ENCODE data around the gene SZRD1. TPM values are rescaled to one million over a fixed set of nuclear protein-coding genes. Genes with fewer than 3 reads are reported as not detected.

The SZRD1 gene
- total and polyA plus RNA-seq, 2 of the 8 experiments (the other 6 are each of a cell fraction or from before 2014, with no cell fraction given): 97.8 to 108 TPM

- no peak overlapping the region for H4K91ac ChIP-seq (replicated peaks; ENCODE audit: insufficient read length, low read length)
- H4K8ac ChIP-seq (ENCODE audit: extremely low read depth, insufficient read depth, low read length): no peak overlapping the region
- no peak overlapping the region for H3K56ac ChIP-seq (replicated peaks; ENCODE audit: insufficient read length, low read depth, low read length)
- no peaks in the 10 kb centered on the region for H3K9me3 ChIP-seq (ENCODE audit: insufficient read depth in 2 of 2, low read depth in 1 of 2, low read length in 1 of 2)
- H3K4me2 ChIP-seq (ENCODE audit: insufficient read depth in 1 of 2, low read depth in 2 of 2, low read length in 2 of 2): no peak overlapping the region
- no peak overlapping the region for H3K23ac ChIP-seq (ENCODE audit: insufficient read length)
- H3K79me2 ChIP-seq (ENCODE audit: control insufficient read depth in 1 of 2, insufficient read depth in 2 of 2, low read length in 2 of 2): peaks cover 0 to 66% of the 10 kb centered on the region in 2 experiments; a peak in 2 of 4 replicates
- FAIRE-seq (no peak), DNase-seq (ENCODE audit: low read depth in 1 of 2, low spot score in 2 of 2) (no peak)
- H2BK15ac ChIP-seq (ENCODE audit: low read length): no peak overlapping the region
- no peak overlapping the region for H3K9ac ChIP-seq (replicated peaks in 1 of 4; ENCODE audit: extremely low read depth in 1 of 4, low read depth in 3 of 4, low read length in 3 of 4)
- no peak overlapping the region for H3K14ac ChIP-seq (ENCODE audit: insufficient read length)
- CTCF ChIA-PET (ENCODE audit: partially characterized antibody): no interaction called here
- TF ChIP-seq USF2 (IDR thresholded peaks at IDR 0.05; ENCODE audit: low read length) (no peak), CTCF (IDR thresholded peaks at IDR 0.05; ENCODE audit: control extremely low read depth in 1 of 3, insufficient read depth in 1 of 3, low read depth in 1 of 3, low read length in 3 of 3) (no peak)
- no peak overlapping the region for H2BK12ac ChIP-seq (ENCODE audit: low read depth, low read length)
- H3K27ac ChIP-seq (ENCODE audit: low read depth, low read length): no peak overlapping the region
- H3K4ac ChIP-seq (replicated peaks; ENCODE audit: insufficient read length, low read depth, low read length): no peak overlapping the region
- WGBS, 2 experiments (ENCODE audit: extremely low coverage in 1 of 2, insufficient coverage in 1 of 2, insufficient read length in 1 of 2, insufficient replicate concordance in 2 of 2, low coverage in 1 of 2, low lambda C conversion rate in 2 of 2, missing lambda C conversion rate in 1 of 2): 90% methylated on average over 1 of the region's 1 CpG; no CpG with 5 or more reads in 1 of the 2 experiments
- no peak overlapping the region for H2AFZ ChIP-seq (ENCODE audit: low read length)
- no peak overlapping the region for H2BK20ac ChIP-seq (ENCODE audit: low read length)
- no peak overlapping the region for H3K4me3 ChIP-seq (ENCODE audit: extremely low read depth in 1 of 4, insufficient read depth in 2 of 4, low read depth in 3 of 4, low read length in 4 of 4)
- no peak overlapping the region for H2BK5ac ChIP-seq (ENCODE audit: low read depth, low read length)
- 0 out of 7 replicates have a peak, but pooled peaks cover 0 to 2% (median 0%) of the 10 kb centered on the region in 4 experiments for H3K4me1 ChIP-seq (replicated peaks in 1 of 4; ENCODE audit: control insufficient read depth in 3 of 4, insufficient read depth in 4 of 4, low read length in 3 of 4)
- no peak overlapping the region for H4K5ac ChIP-seq (ENCODE audit: insufficient read length, low read depth, low read length)
- H4K20me1 ChIP-seq (replicated peaks in 1 of 2; ENCODE audit: control insufficient read depth in 1 of 2, insufficient read depth in 2 of 2, low read length in 2 of 2): peaks cover 2 to 3% of the 10 kb centered on the region in 2 experiments
- no peaks in the 10 kb centered on the region for H3K27me3 ChIP-seq (replicated peaks in 1 of 4; ENCODE audit: control insufficient read depth in 3 of 4, extremely low read depth in 1 of 4, insufficient read depth in 3 of 4, low read length in 3 of 4)
- H3K79me1 ChIP-seq (ENCODE audit: low read depth, low read length): peaks cover 2% of the 10 kb centered on the region; the same call in 1 of the 2 replicates
- POLR2A ChIA-PET (ENCODE audit: partially characterized antibody): no interaction called here
- no peaks in the 10 kb centered on the region for H3K36me3 ChIP-seq (ENCODE audit: control insufficient read depth in 2 of 4, insufficient read depth in 4 of 4, low read length in 3 of 4)
- H2BK120ac ChIP-seq (replicated peaks; ENCODE audit: low read depth, low read length): no peak overlapping the region
- no peaks in the 10 kb centered on the region for H3K23me2 ChIP-seq (ENCODE audit: low read depth, low read length)
- H2AK5ac ChIP-seq (ENCODE audit: low read depth, low read length): no peak overlapping the region
- H3K18ac ChIP-seq (ENCODE audit: extremely low read depth, low read length): no peak overlapping the region
These were observed 26.4 kb upstream of the SZRD1 start for GRCh38 chr1:16340673-16341072.

Data from H1 (cell line).